HepG2 (cell line): Measurements from ENCODE around the gene GRK5. TPM values are rescaled to one million over a fixed set of nuclear protein-coding genes. Genes with fewer than 3 reads are reported as not detected.

ENCODE experiments used
- AKAP8 ChIP-seq: sonication (generic); formaldehyde crosslinking; IDR thresholded peaks from 2 replicates; pipeline ENCODE4 v1.5.1; 2020; ENCODE audit warnings: mild to moderate bottlenecking, missing genetic modification reagents
- ATF3 ChIP-seq: sonication (generic); formaldehyde crosslinking; IDR thresholded peaks from 2 replicates; pipeline ENCODE4 v1.4.0; 2020; ENCODE audit warnings: missing genetic modification reagents
- CCDC6 ChIP-seq: sonication (generic); formaldehyde crosslinking; IDR thresholded peaks from 2 replicates; pipeline ENCODE4 v1.8.1; 2022; ENCODE audit warnings: mild to moderate bottlenecking, missing genetic modification reagents, moderate library complexity
- CEBPB ChIP-seq: IDR thresholded peaks from 2 replicates; pipeline ENCODE4 v1.6.1; 2011; ENCODE audit warnings: low read depth, low read length, improper control_type of control experiment, borderline replicate concordance
- CREB1 ChIP-seq, 2 experiments: fragments of 450-650 bp in 1 of 2; IDR thresholded peaks; 2 replicates each; pipeline ENCODE4 v1.6.1; 2016 to 2017; ENCODE audit warnings: control low read depth in 1 of 2, mild to moderate bottlenecking in 1 of 2, missing compliant biosample characterization in 1 of 2, missing genetic modification characterization in 1 of 2
- FOSL2 ChIP-seq: sonication (generic); formaldehyde crosslinking; IDR thresholded peaks from 2 replicates; pipeline ENCODE4 v1.4.0; 2020; ENCODE audit warnings: missing genetic modification reagents
- HNF1B ChIP-seq: sonication (generic); formaldehyde crosslinking; IDR thresholded peaks from 2 replicates; pipeline ENCODE4 v1.5.1; 2020; ENCODE audit warnings: mild to moderate bottlenecking, moderate library complexity, missing genetic modification reagents
- IRF1 ChIP-seq: sonication (generic); formaldehyde crosslinking; IDR thresholded peaks from 2 replicates; pipeline ENCODE4 v1.4.0; 2020; ENCODE audit warnings: low read depth, mild to moderate bottlenecking, missing genetic modification reagents
- IRX3 ChIP-seq: sonication (generic); formaldehyde crosslinking; IDR thresholded peaks from 2 replicates; pipeline ENCODE4 v1.8.1; 2023; ENCODE audit warnings: mild to moderate bottlenecking, low read depth, missing genetic modification reagents, borderline replicate concordance
- MAX ChIP-seq: IDR thresholded peaks from 2 replicates; pipeline ENCODE4 v1.6.1; 2012; ENCODE audit warnings: inconsistent platforms
- PHF20 ChIP-seq: sonication (generic); formaldehyde crosslinking; IDR thresholded peaks from 2 replicates; pipeline ENCODE4 v1.5.0; 2020; ENCODE audit warnings: mild to moderate bottlenecking, missing genetic modification reagents
- POLR2AphosphoS5 ChIP-seq: IDR thresholded peaks from 2 replicates; pipeline ENCODE4 v1.6.1; 2012; ENCODE audit warnings: low read depth, low read length
- PREB ChIP-seq: sonication (generic); formaldehyde crosslinking; IDR thresholded peaks from 2 replicates; pipeline ENCODE4 v1.4.0; 2020; ENCODE audit warnings: missing genetic modification reagents
- TOPORS ChIP-seq: sonication (generic); formaldehyde crosslinking; IDR thresholded peaks from 2 replicates; pipeline ENCODE4 v1.8.0; 2023; ENCODE audit warnings: mild to moderate bottlenecking, missing genetic modification reagents
- XRCC5 ChIP-seq: fragments of 200-400 bp; formaldehyde crosslinking; optimal IDR thresholded peaks from 2 replicates; pipeline ENCODE3; 2017; ENCODE audit warnings: mild to moderate bottlenecking, low read length
- ZBTB3 ChIP-seq: sonication (generic); formaldehyde crosslinking; IDR thresholded peaks from 2 replicates; pipeline ENCODE4 v1.4.0; 2020; ENCODE audit warnings: low read depth, mild to moderate bottlenecking, moderate library complexity, missing genetic modification reagents, borderline replicate concordance
- ZBTB34 ChIP-seq: sonication (generic); formaldehyde crosslinking; IDR thresholded peaks from 2 replicates; pipeline ENCODE4 v1.8.0; 2022; ENCODE audit warnings: mild to moderate bottlenecking, missing genetic modification reagents
- ZBTB7B ChIP-seq: sonication (generic); formaldehyde crosslinking; IDR thresholded peaks from 2 replicates; pipeline ENCODE4 v1.4.0; 2020; ENCODE audit warnings: missing genetic modification reagents
- ZNF136 ChIP-seq: sonication (generic); formaldehyde crosslinking; IDR thresholded peaks from 2 replicates; pipeline ENCODE4 v1.8.1; 2022; ENCODE audit warnings: low read depth, mild to moderate bottlenecking, moderate library complexity, missing genetic modification reagents
- ZNF251 ChIP-seq: sonication (generic); formaldehyde crosslinking; IDR thresholded peaks from 2 replicates; pipeline ENCODE4 v1.9.0; 2021; ENCODE audit warnings: mild to moderate bottlenecking, missing genetic modification reagents
- ZNF496 ChIP-seq: sonication (generic); formaldehyde crosslinking; IDR thresholded peaks from 2 replicates; pipeline ENCODE4 v1.8.1; 2023; ENCODE audit warnings: mild to moderate bottlenecking, moderate library complexity, missing genetic modification reagents; ENCODE audit not compliant: insufficient replicate concordance
- ZNF724P ChIP-seq: sonication (generic); formaldehyde crosslinking; IDR thresholded peaks from 2 replicates; pipeline ENCODE4 v1.8.0; 2022; ENCODE audit warnings: missing genetic modification reagents, borderline replicate concordance
- ZNF781 ChIP-seq: sonication (generic); formaldehyde crosslinking; IDR thresholded peaks from 2 replicates; pipeline ENCODE4 v1.5.1; 2020; ENCODE audit warnings: borderline replicate concordance, mild to moderate bottlenecking, missing genetic modification reagents; ENCODE audit errors: not compliant biosample characterization
- polyA plus RNA-seq, 8 experiments: library from polyadenylated mRNA; depleted of rRNA in 3 of 8; stranded (reverse) in 7 of 8; unstranded in 1 of 8; fragments of >200 nt; fragmentation: Illumina TruSeq in 4 of 8; extraction: Trizol in 4 of 8; gene quantifications; 2 replicates each; pipeline versions ENCODE4 v1.2.1 to v1.2.3, GENCODE V29; 2011 to 2016; ENCODE audit warnings: low read depth in 4 of 8, missing spikeins in 1 of 8, mixed read lengths in 1 of 8; ENCODE audit not compliant: insufficient read depth in 1 of 8
- total RNA-seq, 5 experiments: library from RNA; depleted of rRNA; stranded (reverse); fragments of >200 nt; fragmentation: Illumina TruSeq; extraction: Trizol; gene quantifications; 2 replicates each; pipeline ENCODE4 v1.2.3, GENCODE V29; 2016; ENCODE audit warnings: low read depth in 1 of 5

GRK5 gene
- total and polyA plus RNA-seq, 2 of the 13 experiments (the other 11 are each of a cell fraction or from before 2014, with no cell fraction given), result 10.4 to 12.6 TPM

GRCh38 chr10:119323085-119324016 is 116.0 kb downstream of the GRK5 start (continued):
- TF ChIP-seq ZBTB34 (CRISPR knock-in tag) (no peak), CEBPB (peak; percentile 62; the same call in 1 of the 2 replicates), ZNF724P (CRISPR knock-in tag) (0 out of 2 replicates have a peak, but pooled peaks have one; percentile 63), ZBTB3 (CRISPR knock-in tag) (no peak), ZBTB7B (CRISPR knock-in tag) (peak; percentile 23; the same call in 1 of the 2 replicates), ZNF136 (no peak), IRX3 (no peak), ZNF496 (no peak), TOPORS (CRISPR knock-in tag) (no peak), ZNF781 (CRISPR knock-in tag) (peak; percentile 59), CREB1 (IDR thresholded peaks at IDR 0.05) (0 out of 2 replicates have a peak, but pooled peaks have one; percentile 2), CREB1 (CRISPR knock-in tag; IDR thresholded peaks at IDR 0.05) (no peak), ZNF251 (CRISPR knock-in tag) (no peak), ATF3 (CRISPR knock-in tag) (peak; percentile 46; the same call in 1 of the 2 replicates), CCDC6 (CRISPR knock-in tag) (no peak; the same call in 1 of the 2 replicates), IRF1 (CRISPR knock-in tag) (no peak), FOSL2 (no peak), PHF20 (CRISPR knock-in tag) (no peak), MAX (peak; percentile 64), PREB (CRISPR knock-in tag) (no peak), HNF1B (CRISPR knock-in tag) (peak; percentile 86), POLR2AphosphoS5 (peak; percentile 48; the same call in 1 of the 2 replicates), XRCC5 (no peak), AKAP8 (CRISPR knock-in tag) (no peak)
